ENCODE results near the gene BLOC1S1. TPM values are rescaled to one million over a fixed set of nuclear protein-coding genes. Genes with fewer than 3 reads are reported as not detected.
"Not testable (repeated sequence)": the region's sequence is repeated elsewhere in the genome, so short reads cannot be mapped to it uniquely, and the experiment has no call there.

The BLOC1S1 gene
- total RNA-seq, 4 donors from 2014 or later = 117 to 440 (median 246) TPM

GRCh38 chr12:55746913-55747231 lies 31.0 kb downstream of the BLOC1S1 start:
- H3K27ac ChIP-seq = no peak overlapping the region
- no peak for DNase-seq
- no peaks in the 10 kb centered on the region for H3K9me3 ChIP-seq
- H3K4me1 ChIP-seq = peaks cover 25 to 34% of the 10 kb centered on the region in 2 donors
- intact Hi-C loops (cut with DNase I) = no loop called here
- TF ChIP-seq CTCF (IDR thresholded peaks at IDR 0.05) = no peak
- no peak for TF ChIP-seq POLR2A (IDR thresholded peaks at IDR 0.05)
- no peak overlapping the region for H3K4me3 ChIP-seq (replicated peaks in 1 of 3)
- peaks cover 0 to 2% of the 10 kb centered on the region in 2 donors for H3K36me3 ChIP-seq
- no peaks in the 10 kb centered on the region for H3K27me3 ChIP-seq

DNA sequence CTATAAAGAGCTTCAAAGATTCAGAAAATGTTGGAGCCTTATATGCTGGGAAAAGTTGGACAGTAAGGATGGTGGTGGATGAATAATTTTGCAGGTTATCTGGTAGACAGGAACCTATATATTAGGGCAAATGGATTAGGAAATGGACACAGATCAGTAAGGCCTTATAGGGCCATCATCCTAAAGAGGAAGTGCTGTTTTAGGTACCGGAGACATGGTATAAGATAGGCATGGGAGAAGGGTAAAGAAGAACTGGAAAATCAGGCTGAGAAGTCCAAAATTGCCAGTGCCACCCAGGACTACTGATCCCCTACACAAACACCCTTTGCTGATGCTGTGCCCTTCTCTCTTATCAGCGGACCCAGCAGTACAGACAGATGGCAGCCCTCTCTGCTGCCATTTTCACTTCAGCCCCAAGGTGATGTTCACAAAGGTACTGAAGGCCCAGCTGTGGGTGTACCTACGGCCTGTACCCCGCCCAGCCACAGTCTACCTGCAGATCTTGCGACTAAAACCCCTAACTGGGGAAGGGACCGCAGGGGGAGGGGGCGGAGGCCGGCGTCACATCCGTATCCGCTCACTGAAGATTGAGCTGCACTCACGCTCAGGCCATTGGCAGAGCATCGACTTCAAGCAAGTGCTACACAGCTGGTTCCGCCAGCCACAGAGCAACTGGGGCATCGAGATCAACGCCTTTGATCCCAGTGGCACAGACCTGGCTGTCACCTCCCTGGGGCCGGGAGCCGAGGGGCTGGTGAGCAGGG lies 32.6 kb downstream of the BLOC1S1 start:
- no peak overlapping the region for H3K4me3 ChIP-seq (replicated peaks in 1 of 3)
- H3K36me3 ChIP-seq = peaks cover 0 to 14% of the 10 kb centered on the region in 2 donors
- no peak overlapping the region for H3K27ac ChIP-seq
- intact Hi-C loops (cut with DNase I) = no loop called here
- peaks cover 22 to 26% of the 10 kb centered on the region in 2 donors for H3K4me1 ChIP-seq
- WGBS, 2 donors = 93 to 95% methylated on average over 13 to 18 of the region's 18 CpGs
- DNase-seq = no peak
- no peaks in the 10 kb centered on the region for H3K27me3 ChIP-seq
- no peak for TF ChIP-seq POLR2A (IDR thresholded peaks at IDR 0.05)
- TF ChIP-seq CTCF (IDR thresholded peaks at IDR 0.05) = no peak
- no peaks in the 10 kb centered on the region for H3K9me3 ChIP-seq

DNA sequence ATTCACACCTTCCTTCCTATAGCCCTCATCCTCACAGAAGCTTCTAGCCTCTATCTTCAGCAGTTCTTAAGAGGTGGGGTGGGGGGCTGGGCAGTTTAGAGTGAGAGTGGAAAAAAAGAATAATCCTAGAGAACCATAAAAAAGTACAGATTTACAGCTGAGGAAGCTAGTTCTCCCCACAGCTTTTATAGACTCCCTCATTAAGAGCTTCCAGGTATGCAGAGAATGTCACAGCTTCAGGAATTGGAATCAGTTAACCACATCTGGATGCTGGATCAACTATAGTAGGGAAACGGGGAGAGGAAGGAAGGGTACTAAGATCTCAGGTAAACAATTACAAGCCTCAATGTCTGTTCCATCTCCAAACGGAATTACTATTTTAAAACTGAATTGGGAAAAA lies 39.4 kb downstream of the BLOC1S1 start:
- Histone ChIP-seq H3K4me3 (replicated peaks in 1 of 3) (no peak overlapping the region), H3K36me3 (peaks cover 42 to 49% of the 10 kb centered on the region in 2 donors), H3K4me1 (no peaks in the 10 kb centered on the region), H3K27me3 (no peaks in the 10 kb centered on the region), H3K27ac (no peak overlapping the region), H3K9me3 (no peaks in the 10 kb centered on the region)
- TF ChIP-seq POLR2A (IDR thresholded peaks at IDR 0.05) (no peak), CTCF (IDR thresholded peaks at IDR 0.05) (no peak)
- no peak for DNase-seq
- 53 to 78% methylated on average over 2 of the region's 2 CpGs for WGBS, 2 donors
- intact Hi-C loops (cut with DNase I) = no loop called here

GRCh38 chr12:55757701-55758100 lies 41.9 kb downstream of the BLOC1S1 start:
- no peaks in the 10 kb centered on the region for H3K9me3 ChIP-seq
- DNase-seq = no peak
- no peak for TF ChIP-seq POLR2A (IDR thresholded peaks at IDR 0.05)
- no peak overlapping the region for H3K4me3 ChIP-seq (replicated peaks in 1 of 3)
- H3K27ac ChIP-seq = no peak overlapping the region
- peaks cover 40 to 42% of the 10 kb centered on the region in 2 donors for H3K36me3 ChIP-seq
- WGBS, 2 donors = 75 to 92% methylated on average over 2 of the region's 2 CpGs
- no peaks in the 10 kb centered on the region for H3K27me3 ChIP-seq
- H3K4me1 ChIP-seq = peaks cover 0 to 3% of the 10 kb centered on the region in 2 donors
- intact Hi-C loops (cut with DNase I) = no loop called here

- peaks cover 35 to 42% of the 10 kb centered on the region in 2 donors for H3K36me3 ChIP-seq
- H3K27ac ChIP-seq = not testable (repeated sequence)
- WGBS, 2 donors = 94 to 100% methylated on average over 4 of the region's 4 CpGs
These were observed 42.7 kb downstream of the BLOC1S1 start for GRCh38 chr12:55758575-55758974.

GRCh38 chr12:55760663-55761062 lies 44.8 kb downstream of the BLOC1S1 start:
- H3K9me3 ChIP-seq = no peaks in the 10 kb centered on the region
- DNase-seq = no peak
- TF ChIP-seq CTCF (IDR thresholded peaks at IDR 0.05) (no peak), POLR2A (IDR thresholded peaks at IDR 0.05) (no peak)
- no peak overlapping the region for H3K27ac ChIP-seq
- H3K27me3 ChIP-seq = no peaks in the 10 kb centered on the region
- peaks cover 30 to 42% of the 10 kb centered on the region in 2 donors for H3K36me3 ChIP-seq
- H3K4me1 ChIP-seq = peaks cover 8 to 11% of the 10 kb centered on the region in 2 donors
- 95 to 97% methylated on average over 6 of the region's 6 CpGs for WGBS, 2 donors
- no peak overlapping the region for H3K4me3 ChIP-seq (replicated peaks in 1 of 3)
- intact Hi-C loops (cut with DNase I) = no loop called here

More at GRCh38 chr12:55758575-55758974, 42.7 kb downstream of the BLOC1S1 start:
- H3K27me3 ChIP-seq; DNase-seq; H3K9me3 ChIP-seq; H3K4me3 ChIP-seq (replicated peaks in 1 of 3); intact Hi-C loops (cut with DNase I); H3K4me1 ChIP-seq: not testable (repeated sequence)
